ENCODE measurements around the gene BTK. TPM values are rescaled to one million over a fixed set of nuclear protein-coding genes. Genes with fewer than 3 reads are reported as not detected.
A peak's percentile ranks its signal among the peaks of the same experiment; 100 is the strongest.

Gene BTK
- polyA plus RNA-seq (2013, experiment 1 of 2): 0.01 TPM
- polyA plus RNA-seq (2013, experiment 2 of 2): not detected

DNA sequence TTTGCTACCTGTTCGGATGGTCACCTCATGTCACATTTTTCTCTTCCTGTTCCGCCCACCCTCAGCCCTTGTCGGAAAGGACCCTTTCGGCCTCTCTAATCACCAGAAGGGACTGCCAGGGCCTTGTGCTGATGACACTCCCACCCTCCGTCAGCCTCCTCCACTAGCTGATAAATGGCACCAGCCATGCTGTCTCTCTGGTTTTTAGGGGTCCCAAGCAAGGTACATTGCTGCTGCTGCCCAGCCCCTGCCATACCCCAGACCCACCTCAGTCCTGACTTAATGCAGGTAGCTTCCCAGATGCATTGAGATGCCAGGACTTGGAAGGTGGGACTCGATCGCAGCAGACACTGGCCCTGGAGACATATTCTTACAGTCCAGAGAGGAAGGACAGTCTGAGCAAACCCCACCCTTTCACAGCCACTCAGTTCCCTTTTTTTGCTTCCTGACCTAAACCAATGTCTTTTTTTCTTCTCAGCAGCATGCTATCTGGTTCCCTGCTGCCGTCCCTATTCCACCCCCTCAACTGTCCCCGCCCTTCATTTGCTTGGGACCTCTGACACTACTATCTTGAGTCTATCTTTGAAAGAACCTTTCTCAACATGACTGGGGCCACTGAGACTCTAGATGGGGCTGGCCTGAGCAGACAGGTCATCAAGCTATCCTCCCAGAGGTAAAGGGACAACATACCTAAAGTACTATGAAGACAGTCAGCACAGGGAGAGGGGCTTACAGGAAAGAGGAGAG lies at the start of gene BTK:
Gene BTK (minus strand): TSS at position 397 of the 747 bp plus-strand sequence. CDS start 10,907 bp downstream, outside the sequence.
- H3K9ac ChIP-seq (ENCODE audit: low read depth, low read length, poor library complexity): no peak within 1 kb of the TSS
- WGBS, 2 donors (ENCODE audit: extremely low coverage in 2 of 2, insufficient read length in 2 of 2, insufficient replicate concordance in 1 of 2): no CpG with 5 or more reads among the region's 9 CpGs
- no peaks in the 10 kb centered on the region for H3K79me1 ChIP-seq (ENCODE audit: low read depth, low read length)
- H2BK5ac ChIP-seq (ENCODE audit: low read length): no peak within 1 kb of the TSS
- no peak within 1 kb of the TSS for H2AK5ac ChIP-seq (ENCODE audit: low read depth, low read length)
- DNase-seq (ENCODE audit: low spot score): no peak
- no peak within 1 kb of the TSS for H3K23ac ChIP-seq (ENCODE audit: low read depth, low read length, poor library complexity)
- H3K9me3 ChIP-seq (replicated peaks in 1 of 2; ENCODE audit: control insufficient read depth in 2 of 2, insufficient read depth in 1 of 2, low read depth in 1 of 2, low read length in 2 of 2): no peaks in the 10 kb centered on the region
- no peak within 1 kb of the TSS for H4K91ac ChIP-seq (ENCODE audit: low read depth, low read length, poor library complexity)
- no peaks in the 10 kb centered on the region for H3K36me3 ChIP-seq (replicated peaks in 1 of 2; ENCODE audit: control insufficient read depth in 2 of 2, insufficient read depth in 2 of 2, low read length in 2 of 2)
- H3K18ac ChIP-seq (ENCODE audit: low read length): no peak within 1 kb of the TSS
- no peak within 1 kb of the TSS for H4K8ac ChIP-seq (ENCODE audit: low read depth, low read length)
- H2BK15ac ChIP-seq (ENCODE audit: low read length): no peak within 1 kb of the TSS
- no peak within 1 kb of the TSS for H3K4me3 ChIP-seq (ENCODE audit: low read length in 2 of 2)
- peaks cover 0 to 4% of the 10 kb centered on the region in 2 donors for H3K4me1 ChIP-seq (ENCODE audit: control insufficient read depth in 2 of 2, insufficient read depth in 1 of 2, low read depth in 1 of 2, low read length in 2 of 2)
- H2BK120ac ChIP-seq (ENCODE audit: low read depth, low read length): no peak within 1 kb of the TSS
- H3K27ac ChIP-seq (replicated peaks; ENCODE audit: low read length): no peak within 1 kb of the TSS
- H3K27me3 ChIP-seq (ENCODE audit: control insufficient read depth in 3 of 3, insufficient read depth in 3 of 3, low read depth in 1 of 3, low read length in 3 of 3): no peaks in the 10 kb centered on the region
- no peak within 1 kb of the TSS for H3K4ac ChIP-seq (ENCODE audit: low read length)
- H3K14ac ChIP-seq (ENCODE audit: low read length): no peak within 1 kb of the TSS
- H2AFZ ChIP-seq (ENCODE audit: low read length): peak within 1 kb of the TSS; percentile 51
- no peak within 1 kb of the TSS for H3K4me2 ChIP-seq (ENCODE audit: insufficient read depth, low read length, poor library complexity, severe bottlenecking)
- no peak within 1 kb of the TSS for H2BK12ac ChIP-seq (ENCODE audit: low read length)

DNA sequence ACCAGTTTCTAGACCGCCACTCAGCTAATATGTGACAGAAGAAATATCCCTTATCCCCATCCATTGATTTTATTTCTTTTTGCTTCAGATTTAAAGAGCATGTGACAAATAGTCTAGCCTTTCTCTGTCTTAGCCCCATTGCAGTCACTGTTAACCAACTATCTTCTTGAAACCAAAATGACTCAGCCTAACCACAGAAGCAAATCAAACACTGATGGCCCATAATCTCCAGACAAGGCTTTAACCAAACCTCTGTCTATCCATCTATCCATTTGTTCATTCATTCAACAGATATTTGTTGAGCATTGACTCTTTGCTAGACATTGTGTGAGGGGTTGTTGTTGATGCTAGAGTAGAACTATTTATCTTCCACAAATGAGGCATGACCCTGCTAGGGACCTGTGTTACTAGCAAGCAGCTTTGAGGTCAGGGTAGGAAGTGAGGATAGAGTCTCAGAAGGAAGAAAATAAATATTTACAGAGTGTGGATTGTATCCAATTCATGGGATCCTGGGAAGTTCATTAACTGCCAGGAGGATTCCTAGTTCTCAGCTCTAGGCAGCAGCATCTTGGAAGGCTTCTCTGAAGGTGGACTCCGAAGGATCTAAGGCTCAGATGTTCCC lies 44.6 kb upstream of the BTK start:
- no peak overlapping the region for H3K27ac ChIP-seq (replicated peaks; ENCODE audit: low read length)

GRCh38 chrX:101429934-101430333 lies 43.9 kb upstream of the BTK start:
- Histone ChIP-seq H2AFZ (ENCODE audit: low read length) (no peak overlapping the region), H2BK15ac (ENCODE audit: low read length) (no peak overlapping the region), H3K23ac (ENCODE audit: low read depth, low read length, poor library complexity) (no peak overlapping the region), H3K4me1 (ENCODE audit: control insufficient read depth in 2 of 2, insufficient read depth in 1 of 2, low read depth in 1 of 2, low read length in 2 of 2) (no peaks in the 10 kb centered on the region), H3K9ac (ENCODE audit: low read depth, low read length, poor library complexity) (no peak overlapping the region), H3K18ac (ENCODE audit: low read length) (no peak overlapping the region), H3K4me3 (ENCODE audit: low read length in 2 of 2) (no peak overlapping the region), H2BK12ac (ENCODE audit: low read length) (no peak overlapping the region), H2AK5ac (ENCODE audit: low read depth, low read length) (no peak overlapping the region), H3K9me3 (replicated peaks in 1 of 2; ENCODE audit: control insufficient read depth in 2 of 2, insufficient read depth in 1 of 2, low read depth in 1 of 2, low read length in 2 of 2) (peaks cover 0 to 10% of the 10 kb centered on the region in 2 donors), H3K79me1 (ENCODE audit: low read depth, low read length) (no peaks in the 10 kb centered on the region), H3K27me3 (ENCODE audit: control insufficient read depth in 3 of 3, insufficient read depth in 3 of 3, low read depth in 1 of 3, low read length in 3 of 3) (no peaks in the 10 kb centered on the region), H3K14ac (ENCODE audit: low read length) (no peak overlapping the region), H3K36me3 (replicated peaks in 1 of 2; ENCODE audit: control insufficient read depth in 2 of 2, insufficient read depth in 2 of 2, low read length in 2 of 2) (no peaks in the 10 kb centered on the region), H2BK5ac (ENCODE audit: low read length) (no peak overlapping the region), H3K27ac (replicated peaks; ENCODE audit: low read length) (no peak overlapping the region), H2BK120ac (ENCODE audit: low read depth, low read length) (no peak overlapping the region), H4K8ac (ENCODE audit: low read depth, low read length) (no peak overlapping the region), H3K4me2 (ENCODE audit: insufficient read depth, low read length, poor library complexity, severe bottlenecking) (no peak overlapping the region), H4K91ac (ENCODE audit: low read depth, low read length, poor library complexity) (no peak overlapping the region), H3K4ac (ENCODE audit: low read length) (no peak overlapping the region)
- WGBS, 2 donors (ENCODE audit: extremely low coverage in 2 of 2, insufficient read length in 2 of 2, insufficient replicate concordance in 1 of 2): no CpG with 5 or more reads among the region's 1 CpG
- no peak for DNase-seq (ENCODE audit: low spot score)

More for the DNA sequence above, 44.6 kb upstream of the BTK start:
- Histone ChIP-seq H4K91ac (ENCODE audit: low read depth, low read length, poor library complexity) (no peak overlapping the region), H3K9ac (ENCODE audit: low read depth, low read length, poor library complexity) (no peak overlapping the region), H3K4me3 (ENCODE audit: low read length in 2 of 2) (no peak overlapping the region), H2BK120ac (ENCODE audit: low read depth, low read length) (no peak overlapping the region), H2BK15ac (ENCODE audit: low read length) (no peak overlapping the region), H2BK5ac (ENCODE audit: low read length) (no peak overlapping the region), H3K23ac (ENCODE audit: low read depth, low read length, poor library complexity) (no peak overlapping the region), H3K79me1 (ENCODE audit: low read depth, low read length) (no peaks in the 10 kb centered on the region), H3K4me2 (ENCODE audit: insufficient read depth, low read length, poor library complexity, severe bottlenecking) (no peak overlapping the region), H3K14ac (ENCODE audit: low read length) (no peak overlapping the region), H3K4me1 (ENCODE audit: control insufficient read depth in 2 of 2, insufficient read depth in 1 of 2, low read depth in 1 of 2, low read length in 2 of 2) (no peaks in the 10 kb centered on the region), H2AFZ (ENCODE audit: low read length) (no peak overlapping the region), H3K9me3 (replicated peaks in 1 of 2; ENCODE audit: control insufficient read depth in 2 of 2, insufficient read depth in 1 of 2, low read depth in 1 of 2, low read length in 2 of 2) (peaks cover 0 to 10% of the 10 kb centered on the region in 2 donors), H3K36me3 (replicated peaks in 1 of 2; ENCODE audit: control insufficient read depth in 2 of 2, insufficient read depth in 2 of 2, low read length in 2 of 2) (no peaks in the 10 kb centered on the region), H3K27me3 (ENCODE audit: control insufficient read depth in 3 of 3, insufficient read depth in 3 of 3, low read depth in 1 of 3, low read length in 3 of 3) (no peaks in the 10 kb centered on the region), H3K4ac (ENCODE audit: low read length) (no peak overlapping the region), H4K8ac (ENCODE audit: low read depth, low read length) (no peak overlapping the region), H2BK12ac (ENCODE audit: low read length) (no peak overlapping the region), H3K18ac (ENCODE audit: low read length) (no peak overlapping the region), H2AK5ac (ENCODE audit: low read depth, low read length) (no peak overlapping the region)
- no peak for DNase-seq (ENCODE audit: low spot score)
- no CpG with 5 or more reads among the region's 2 CpGs for WGBS, 2 donors (ENCODE audit: extremely low coverage in 2 of 2, insufficient read length in 2 of 2, insufficient replicate concordance in 1 of 2)

DNA sequence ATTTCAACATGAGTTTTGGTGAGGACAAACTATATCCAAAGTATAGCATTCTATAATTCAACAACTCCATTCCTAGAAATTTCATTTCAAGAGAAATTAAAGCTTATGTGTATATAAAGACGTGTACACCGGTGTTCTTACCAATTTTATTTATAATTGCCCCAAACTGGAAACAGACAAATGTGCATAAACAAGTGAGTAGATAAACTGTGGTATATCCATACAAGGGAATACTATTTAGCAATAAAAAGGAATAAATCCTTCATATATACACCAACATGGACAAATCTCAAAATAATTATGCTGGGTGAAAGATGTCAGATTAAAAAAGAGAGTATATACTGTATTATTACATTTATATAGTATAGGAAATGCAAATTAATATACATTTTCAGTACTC lies 42.0 kb upstream of the BTK start:
- Histone ChIP-seq H3K9ac (ENCODE audit: low read depth, low read length, poor library complexity) (no peak overlapping the region), H3K36me3 (replicated peaks in 1 of 2; ENCODE audit: control insufficient read depth in 2 of 2, insufficient read depth in 2 of 2, low read length in 2 of 2) (no peaks in the 10 kb centered on the region), H3K79me1 (ENCODE audit: low read depth, low read length) (no peaks in the 10 kb centered on the region), H2AK5ac (ENCODE audit: low read depth, low read length) (no peak overlapping the region), H2BK120ac (ENCODE audit: low read depth, low read length) (no peak overlapping the region), H3K18ac (ENCODE audit: low read length) (no peak overlapping the region), H3K9me3 (replicated peaks in 1 of 2; ENCODE audit: control insufficient read depth in 2 of 2, insufficient read depth in 1 of 2, low read depth in 1 of 2, low read length in 2 of 2) (peaks cover 0 to 10% of the 10 kb centered on the region in 2 donors), H3K4ac (ENCODE audit: low read length) (no peak overlapping the region), H3K4me2 (ENCODE audit: insufficient read depth, low read length, poor library complexity, severe bottlenecking) (no peak overlapping the region), H4K8ac (ENCODE audit: low read depth, low read length) (no peak overlapping the region), H2BK5ac (ENCODE audit: low read length) (no peak overlapping the region), H3K23ac (ENCODE audit: low read depth, low read length, poor library complexity) (no peak overlapping the region), H2BK15ac (ENCODE audit: low read length) (no peak overlapping the region), H3K14ac (ENCODE audit: low read length) (no peak overlapping the region), H3K27ac (replicated peaks; ENCODE audit: low read length) (no peak overlapping the region), H3K4me3 (ENCODE audit: low read length in 2 of 2) (no peak overlapping the region), H3K4me1 (ENCODE audit: control insufficient read depth in 2 of 2, insufficient read depth in 1 of 2, low read depth in 1 of 2, low read length in 2 of 2) (no peaks in the 10 kb centered on the region), H2AFZ (ENCODE audit: low read length) (no peak overlapping the region), H3K27me3 (ENCODE audit: control insufficient read depth in 3 of 3, insufficient read depth in 3 of 3, low read depth in 1 of 3, low read length in 3 of 3) (no peaks in the 10 kb centered on the region), H2BK12ac (ENCODE audit: low read length) (no peak overlapping the region), H4K91ac (ENCODE audit: low read depth, low read length, poor library complexity) (no peak overlapping the region)
- DNase-seq (ENCODE audit: low spot score): no peak
- WGBS, 2 donors (ENCODE audit: extremely low coverage in 2 of 2, insufficient read length in 2 of 2, insufficient replicate concordance in 1 of 2): no CpG with 5 or more reads among the region's 2 CpGs
